HG02678 (cell line): ENCODE data around the gene DYRK1A.
"Not testable (repeated sequence)": the region's sequence is repeated elsewhere in the genome, so short reads cannot be mapped to it uniquely, and the experiment has no call there.

Experiments used
- ATAC-seq: cut with Tn5 transposase; IDR thresholded peaks from one replicate; pipeline ENCODE4 v1.9.1; 2021; ENCODE audit warnings: mild to moderate bottlenecking, moderate library complexity; ENCODE audit not compliant: unreplicated experiment

Gene DYRK1A

DNA sequence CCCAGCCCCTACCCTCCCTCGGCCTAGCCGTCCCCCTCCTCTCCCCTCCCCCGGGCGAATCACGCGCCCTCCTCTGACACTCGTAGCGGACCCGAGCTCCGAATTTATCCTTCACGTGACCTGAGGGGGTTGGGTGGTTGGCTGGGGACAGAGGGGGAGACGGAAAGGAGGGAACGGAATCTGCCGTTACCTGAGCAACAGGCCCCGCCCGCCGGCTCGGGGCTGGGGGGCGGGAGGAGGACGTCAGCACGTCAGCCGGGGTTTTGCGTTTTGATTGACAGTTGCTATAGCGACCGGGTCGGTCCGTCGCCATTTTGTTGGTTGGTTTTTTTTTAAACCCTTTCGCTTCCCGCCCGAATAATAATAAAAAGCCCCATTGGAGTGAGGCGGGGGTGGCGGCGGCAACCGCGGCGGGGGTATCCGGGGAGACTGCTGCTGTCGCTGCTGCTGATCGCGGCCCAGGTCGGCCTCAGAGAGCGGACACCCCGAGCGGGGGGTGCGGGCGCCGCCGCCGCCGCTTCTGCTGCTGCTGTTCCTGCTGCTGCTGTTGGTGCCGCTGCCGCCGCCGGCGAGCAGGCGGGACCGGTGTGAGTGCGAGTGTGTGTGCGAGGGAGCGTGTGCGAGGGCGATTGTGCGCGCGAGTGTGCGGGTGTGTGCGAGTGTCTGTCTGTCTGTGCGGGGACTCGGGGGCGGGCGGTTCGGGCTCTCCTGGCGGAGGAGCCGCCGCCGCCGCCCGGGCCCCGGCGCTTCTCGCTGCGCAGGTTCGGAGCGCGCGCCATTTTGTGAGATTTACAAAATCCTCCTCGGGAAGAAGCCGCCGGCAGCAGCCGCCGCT lies at the start of gene DYRK1A:
Gene DYRK1A, plus strand, starts transcription at position 292 of the 835 bp plus-strand sequence. CDS start 53,602 bp downstream, outside the sequence.
- ATAC-seq = peak; percentile 73

GRCh38 chr21:37319551-37319950 lies 47.0 kb upstream of the DYRK1A start:
- ATAC-seq = no peak

- ATAC-seq = no peak
Observed at GRCh38 chr21:37322084-37322483, 44.5 kb upstream of the DYRK1A start.

- no peak for ATAC-seq
Observed at GRCh38 chr21:37324558-37324957, 42.0 kb upstream of the DYRK1A start.

DNA sequence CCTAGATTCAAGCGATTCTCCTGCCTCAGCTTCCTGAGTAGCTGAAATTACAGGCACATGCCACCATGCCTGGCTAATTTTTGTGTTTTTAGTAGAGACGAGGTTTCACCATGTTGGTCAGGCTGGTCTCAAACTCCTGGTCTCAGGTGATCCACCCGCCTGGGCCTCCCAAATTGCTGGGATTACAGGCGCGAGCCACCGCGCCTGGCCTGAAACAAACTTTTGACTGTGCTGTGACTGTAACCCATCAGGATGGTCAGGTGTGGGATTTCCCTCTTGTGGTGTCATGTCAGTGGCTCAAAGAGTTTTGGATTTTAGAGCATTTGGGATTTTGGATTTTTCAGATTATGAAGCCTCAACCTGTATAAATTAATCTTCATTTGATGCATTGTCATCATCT lies 38.4 kb upstream of the DYRK1A start:
- not testable (repeated sequence) for ATAC-seq

DNA sequence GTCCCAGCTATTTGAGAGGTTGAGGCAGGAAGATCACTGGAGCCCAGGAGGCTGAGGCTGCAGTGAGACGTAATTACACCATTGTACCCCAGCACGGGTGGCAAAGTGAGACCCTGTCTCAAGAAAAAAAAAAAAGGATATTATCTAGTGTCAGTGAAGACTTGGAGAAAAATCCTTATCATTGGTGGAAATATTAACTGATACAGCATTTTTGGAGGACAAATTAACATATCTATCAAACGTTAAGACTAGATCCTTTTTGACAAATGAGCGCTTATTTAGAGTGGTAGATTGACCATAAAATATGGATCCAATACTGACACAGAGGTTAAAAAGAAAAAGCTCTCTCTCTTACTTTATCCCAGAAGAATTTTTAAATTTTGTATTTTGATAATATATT lies 35.2 kb upstream of the DYRK1A start:
- no peak for ATAC-seq

- no peak for ATAC-seq
Observed at GRCh38 chr21:37335053-37335452, 31.5 kb upstream of the DYRK1A start.

GRCh38 chr21:37337179-37337578 lies 29.4 kb upstream of the DYRK1A start:
- no peak for ATAC-seq

DNA sequence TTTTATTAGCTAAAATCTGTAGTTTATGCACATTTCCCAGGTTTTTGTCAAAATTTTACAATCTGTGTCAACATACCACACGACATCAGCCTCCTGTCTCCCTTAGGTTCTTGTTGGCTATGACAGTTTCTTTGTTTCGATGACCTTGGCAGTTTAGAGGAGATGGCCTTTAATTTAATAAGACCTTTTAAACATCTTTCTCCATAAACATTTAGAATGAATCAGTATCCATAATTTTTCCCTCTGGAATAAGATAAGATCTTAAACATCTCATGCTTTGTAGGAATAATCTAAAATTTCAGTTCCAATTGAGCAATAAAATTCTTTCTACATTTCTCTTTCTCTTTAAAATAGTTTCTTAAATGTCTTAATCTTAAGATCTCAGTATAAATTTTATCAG lies 28.7 kb upstream of the DYRK1A start:
- no peak for ATAC-seq

DNA sequence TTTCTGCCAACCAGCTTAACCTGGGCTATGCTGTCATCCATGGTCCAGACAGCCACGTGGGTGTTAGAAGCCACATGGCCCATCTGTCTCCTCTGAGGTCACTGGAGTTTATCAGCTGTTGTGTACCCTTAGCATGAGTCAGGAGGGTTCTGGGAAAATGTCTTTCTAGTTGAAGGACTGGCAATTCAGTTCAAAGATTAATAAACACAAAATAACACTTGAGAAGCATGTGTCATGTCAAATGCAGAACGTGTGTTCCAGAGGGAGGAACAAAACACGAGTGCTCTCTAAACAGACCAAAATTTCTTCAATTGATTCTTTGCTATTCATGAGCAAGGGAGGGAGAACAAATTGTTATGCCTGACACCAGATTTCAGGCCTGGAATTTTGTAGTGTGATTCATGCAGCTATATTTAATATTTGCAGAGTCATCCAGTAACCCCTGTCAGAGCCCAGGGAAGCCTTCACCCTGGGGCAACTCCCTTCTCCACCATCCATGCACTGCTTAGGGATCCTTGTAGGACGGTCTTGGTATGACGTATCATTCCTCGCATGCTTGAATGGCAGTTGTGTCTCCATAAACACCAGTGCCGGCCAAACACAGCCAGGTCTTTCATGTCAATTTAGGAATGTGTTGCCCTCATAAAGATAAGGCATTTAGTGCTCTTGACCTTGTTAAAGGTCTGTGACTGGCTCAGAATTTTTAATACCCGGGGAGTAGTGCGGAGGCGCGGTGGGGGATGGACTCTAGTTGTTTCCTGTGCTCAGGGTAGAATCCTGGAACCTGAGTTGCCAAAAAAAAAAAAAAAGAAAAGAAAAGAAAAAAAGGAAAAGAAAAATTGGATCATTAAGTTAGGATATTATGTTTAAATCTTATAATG lies 27.7 kb upstream of the DYRK1A start:
- no peak for ATAC-seq

DNA sequence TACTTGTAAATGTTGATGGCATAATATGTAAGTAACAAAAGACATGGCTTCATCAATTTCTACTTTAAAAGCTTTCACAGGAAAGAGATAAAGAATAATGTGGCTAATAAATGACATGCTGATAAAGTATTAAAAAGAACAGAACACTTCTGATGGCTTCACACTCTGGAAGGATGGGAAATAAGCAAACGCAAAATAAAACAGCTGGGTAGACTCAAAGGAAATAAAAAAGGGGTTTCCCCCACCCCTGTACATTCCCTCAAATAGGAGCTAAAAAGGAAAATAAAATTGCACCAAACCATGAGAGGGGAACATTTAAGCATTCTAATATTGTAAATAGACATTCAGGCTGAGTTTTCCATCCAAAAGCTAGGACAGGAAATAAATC lies 27.0 kb upstream of the DYRK1A start:
- no peak for ATAC-seq

- ATAC-seq = no peak
Observed at GRCh38 chr21:37341254-37341960, 25.2 kb upstream of the DYRK1A start.

- ATAC-seq = no peak
Observed at GRCh38 chr21:37342046-37342632, 24.4 kb upstream of the DYRK1A start.

DNA sequence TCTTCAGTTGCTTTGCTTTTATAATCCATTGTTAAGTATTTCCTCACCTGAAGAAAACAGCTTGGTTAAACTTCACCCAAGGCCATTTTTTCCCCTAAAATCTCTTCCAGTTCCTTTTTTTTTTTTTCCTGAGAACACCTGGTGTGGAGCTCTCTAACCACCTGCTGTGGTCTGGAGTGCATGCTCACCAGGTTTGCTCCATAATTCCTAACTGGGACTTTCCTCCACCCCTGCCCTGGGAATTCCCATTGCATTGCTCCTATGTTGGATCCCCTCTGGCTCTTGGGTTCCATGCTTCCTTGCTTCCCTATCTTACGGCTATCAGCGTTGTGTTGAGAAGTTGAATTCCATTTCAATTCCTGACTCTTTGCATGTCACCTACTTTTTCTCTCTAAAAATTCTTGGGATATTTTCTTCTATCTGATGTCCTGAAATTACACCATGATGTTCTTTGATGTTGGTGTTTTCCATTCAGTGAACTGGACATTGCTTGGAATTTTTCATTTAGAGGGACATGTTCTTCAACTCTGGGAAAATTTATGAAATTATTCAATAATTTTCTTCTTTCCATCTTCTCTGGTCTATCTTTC lies 19.6 kb upstream of the DYRK1A start:
- ATAC-seq = no peak

GRCh38 chr21:37348664-37349063 lies 17.9 kb upstream of the DYRK1A start:
- ATAC-seq = no peak

DNA sequence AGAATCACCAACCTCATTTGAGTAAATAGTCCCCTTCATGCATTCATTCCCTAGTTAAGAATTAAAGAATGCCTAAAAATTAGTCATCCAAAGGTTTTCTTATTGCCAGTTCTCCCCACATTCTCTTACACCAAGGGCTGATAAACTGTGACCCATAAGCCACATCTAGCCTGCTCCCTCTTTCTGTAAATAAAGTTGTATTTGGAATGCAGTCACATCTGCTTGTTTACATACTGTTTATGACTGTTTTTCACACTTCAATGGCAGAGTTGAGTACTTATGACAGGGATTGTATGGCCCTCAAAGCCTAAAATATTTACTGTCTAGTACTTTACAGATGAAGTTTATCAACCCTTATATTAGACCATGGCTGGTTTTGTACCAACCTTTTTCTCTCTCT lies 16.1 kb upstream of the DYRK1A start:
- no peak for ATAC-seq

- ATAC-seq = no peak
Observed at GRCh38 chr21:37356706-37357105, 9.9 kb upstream of the DYRK1A start.

DNA sequence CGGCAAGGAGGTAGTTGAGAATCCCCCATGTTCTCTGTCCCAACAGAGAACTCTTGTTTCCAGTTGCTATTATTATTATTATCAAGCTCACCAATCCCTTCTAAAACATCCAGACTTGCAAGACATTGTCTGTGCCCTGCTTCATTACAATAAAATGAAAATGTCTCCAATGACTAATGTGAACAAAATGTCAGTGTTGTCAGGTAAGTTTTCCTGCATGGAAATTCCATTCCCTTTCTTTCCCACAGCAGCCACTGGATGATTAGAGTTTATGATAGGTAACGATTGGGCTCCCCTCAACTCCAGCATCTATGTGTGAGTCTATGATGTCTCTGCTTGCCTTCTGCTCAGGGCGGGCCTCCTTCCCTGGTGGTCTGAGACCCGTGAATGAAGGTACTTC lies 8.9 kb upstream of the DYRK1A start:
- no peak for ATAC-seq

DNA sequence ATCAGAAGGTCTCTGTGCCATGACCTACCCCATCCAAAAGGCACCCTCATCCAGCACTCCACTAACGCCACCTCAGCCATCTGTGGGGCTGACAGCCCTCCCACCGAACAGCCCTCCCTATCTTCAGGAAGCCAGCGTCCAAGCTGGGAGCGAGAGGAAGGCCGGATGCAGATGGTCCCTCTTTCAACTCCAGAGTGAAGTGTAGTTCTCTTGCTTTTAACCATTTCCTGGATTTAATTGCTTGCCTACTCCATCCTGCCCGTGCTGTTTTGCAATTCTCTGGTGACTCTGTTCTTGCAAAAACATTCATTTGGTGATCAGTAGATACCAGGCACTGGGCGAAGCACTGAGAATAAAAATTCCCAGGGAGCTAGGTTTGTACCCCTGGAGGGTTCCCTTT lies 8.2 kb upstream of the DYRK1A start:
- no peak for ATAC-seq

DNA sequence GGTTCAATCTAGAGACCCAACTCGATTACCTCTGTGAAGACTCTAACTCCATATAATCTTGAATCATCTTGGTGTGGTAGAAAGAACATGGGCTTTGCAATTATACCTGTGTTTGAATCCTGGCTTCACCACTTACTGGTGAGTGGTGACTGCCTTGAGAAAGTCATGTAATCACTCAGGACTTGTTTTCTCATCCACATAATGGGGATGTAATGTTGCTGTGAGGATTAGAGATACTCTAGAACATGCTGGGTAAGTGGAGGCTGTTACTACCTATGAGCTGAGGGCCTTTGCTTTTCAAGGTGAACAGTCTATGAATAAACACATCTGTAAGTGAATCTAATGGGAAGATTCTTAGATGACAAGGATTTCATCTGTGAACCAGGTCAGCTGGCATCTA lies 2.6 kb upstream of the DYRK1A start:
- no peak for ATAC-seq

GRCh38 chr21:37364722-37365121 lies 1.9 kb upstream of the DYRK1A start:
- ATAC-seq = no peak
